B cell (primary cell): ENCODE measurements around the gene TBC1D17. TPM values are rescaled to one million over a fixed set of nuclear protein-coding genes. Genes with fewer than 3 reads are reported as not detected.
A peak's percentile ranks its signal among the peaks of the same experiment; 100 is the strongest.
"Not testable (repeated sequence)": the region's sequence is repeated elsewhere in the genome, so short reads cannot be mapped to it uniquely, and the experiment has no call there.

Experiments used
- ATAC-seq: fragments of 200-7000 bp; cut with Tn5 transposase; one replicate; pipeline ENCODE4 v1.10.0; 2021; ENCODE audit warnings: low read depth, mild to moderate bottlenecking, moderate number of reproducible peaks, moderate library complexity
- CTCF ChIA-PET: fragments of 350-600 bp; sonication (Branson Sonifier 250); formaldehyde crosslinking; loops from one replicate; lab custom pipeline; 2021; ENCODE audit warnings: antibody characterized with exemption, inconsistent platforms; lab: Charles Lee
- POLR2A ChIA-PET: fragments of 350-600 bp; sonication (Branson Sonifier 250); formaldehyde crosslinking; loops from one replicate; lab custom pipeline; 2021; ENCODE audit warnings: antibody characterized with exemption; lab: Charles Lee
- DNase-seq: peaks from one replicate; pipeline ENCODE4 v3.0.0; 2013
- H2AFZ ChIP-seq: 2 replicates; pipeline ENCODE4 v1.6.1; 2012; ENCODE audit warnings: mild to moderate bottlenecking, low read depth, low read length; ENCODE audit not compliant: insufficient read depth, poor library complexity, severe bottlenecking
- H3K27ac ChIP-seq, 2 donors: 1 replicate in 1 of 2; 2 replicates in 1 of 2; pipeline ENCODE4 v1.5.1; 2012 to 2013; ENCODE audit warnings: low read length in 2 of 2, mild to moderate bottlenecking in 2 of 2, moderate library complexity in 1 of 2
- H3K27me3 ChIP-seq, 4 experiments: fragments of 200-600 bp in 1 of 4; sonication (generic) in 1 of 4; replicated peaks in 1 of 4; 1 replicate in 2 of 4; 2 replicates in 2 of 4; pipeline versions ENCODE4 v1.6.1 to v1.7.0; 2013 to 2016; ENCODE audit warnings: low read length in 3 of 4, mild to moderate bottlenecking in 2 of 4, mixed read lengths in 1 of 4, moderate library complexity in 1 of 4; ENCODE audit not compliant: insufficient read depth in 4 of 4, control insufficient read depth in 3 of 4; ENCODE audit errors: control extremely low read depth in 1 of 4
- H3K36me3 ChIP-seq, 2 experiments: replicated peaks in 1 of 2; 1 replicate in 1 of 2; 2 replicates in 1 of 2; pipeline versions ENCODE4 v1.6.1 to v1.7.1; 2013; ENCODE audit warnings: low read length in 1 of 2; ENCODE audit not compliant: insufficient read depth in 2 of 2, control insufficient read depth in 1 of 2; ENCODE audit errors: control extremely low read depth in 1 of 2, extremely low read depth in 1 of 2
- H3K4me1 ChIP-seq, 2 donors: fragments of 200-600 bp in 1 of 2; sonication (generic) in 1 of 2; 1 replicate in 1 of 2; 2 replicates in 1 of 2; pipeline versions ENCODE4 v1.5.1 to v1.6.1; 2013 to 2017; ENCODE audit warnings: low read length in 2 of 2; ENCODE audit not compliant: control insufficient read depth in 2 of 2, insufficient read depth in 2 of 2
- H3K4me2 ChIP-seq: replicated peaks from 2 replicates; pipeline ENCODE3; 2012; ENCODE audit warnings: mild to moderate bottlenecking, low read depth, low read length; ENCODE audit not compliant: poor library complexity, severe bottlenecking
- H3K4me3 ChIP-seq, 5 experiments: fragments of 200-600 bp in 1 of 5; sonication (generic) in 1 of 5; 1 replicate in 3 of 5; 2 replicates in 2 of 5; pipeline versions ENCODE4 v1.5.1 to v1.7.0; 2011 to 2016; ENCODE audit warnings: low read length in 4 of 5, mild to moderate bottlenecking in 4 of 5, low read depth in 2 of 5, control low read depth in 1 of 5, moderate library complexity in 1 of 5; ENCODE audit not compliant: insufficient read depth in 1 of 5; ENCODE audit errors: control extremely low read depth in 1 of 5, extremely low read depth in 1 of 5
- H3K79me2 ChIP-seq: fragments of 200-600 bp; sonication (generic); one replicate; pipeline ENCODE4 v1.6.0; 2016; ENCODE audit warnings: low read length; ENCODE audit not compliant: control insufficient read depth, insufficient read depth
- H3K9ac ChIP-seq: fragments of 200-600 bp; sonication (generic); 2 replicates; pipeline ENCODE4 v1.6.1; 2017; ENCODE audit warnings: mild to moderate bottlenecking, low read length, moderate library complexity
- H3K9me3 ChIP-seq, 3 donors: one replicate each; pipeline versions ENCODE4 v1.6.1 to v1.7.1; 2013; ENCODE audit warnings: low read length in 2 of 3; ENCODE audit not compliant: control insufficient read depth in 2 of 3, insufficient read depth in 1 of 3; ENCODE audit errors: control extremely low read depth in 1 of 3
- H4K20me1 ChIP-seq: 2 replicates; pipeline ENCODE4 v1.6.0; 2012; ENCODE audit warnings: mild to moderate bottlenecking, low read length; ENCODE audit not compliant: insufficient read depth, control insufficient read depth, poor library complexity, severe bottlenecking
- H3K27ac Mint-ChIP-seq: one replicate; pipeline ENCODE4 v1.8.0; 2021; ENCODE audit warnings: mixed read lengths
- H3K27me3 Mint-ChIP-seq: one replicate; pipeline ENCODE4 v1.8.0; 2021; ENCODE audit warnings: mixed read lengths
- H3K4me1 Mint-ChIP-seq: one replicate; pipeline ENCODE4 v1.8.0; 2021; ENCODE audit warnings: mixed read lengths
- H3K4me3 Mint-ChIP-seq: one replicate; pipeline ENCODE4 v1.8.0; 2021; ENCODE audit warnings: mixed read lengths
- H3K9me3 Mint-ChIP-seq: one replicate; pipeline ENCODE4 v1.8.0; 2022; ENCODE audit warnings: mixed read lengths; ENCODE audit not compliant: insufficient read depth
- CTCF ChIP-seq: fragments of 200-600 bp; IDR thresholded peaks from one replicate; pipeline ENCODE4 v1.8.0; 2022; ENCODE audit warnings: antibody characterized with exemption, mild to moderate bottlenecking
- EZH2 ChIP-seq: IDR thresholded peaks from 2 replicates; pipeline ENCODE4 v1.6.1; 2012; ENCODE audit warnings: borderline replicate concordance, low read depth, mild to moderate bottlenecking, moderate library complexity, low read length; ENCODE audit not compliant: insufficient read depth, poor library complexity, severe bottlenecking
- WGBS: methylation state at CpG from one replicate; pipeline ENCODE4 v1.1.5; 2013; ENCODE audit warnings: missing lambda C conversion rate; ENCODE audit not compliant: insufficient coverage; 5-methylcytosine and 5-hydroxymethylcytosine counted together
- intact Hi-C: fragments of 100-400 bp; cut with micrococcal nuclease; formaldehyde crosslinking; loops from one replicate; pipeline ENCODE4 v1.10.0; 2022
- polyA plus RNA-seq: library from polyadenylated mRNA; depleted of rRNA; stranded (reverse); fragments of >200 nt; gene quantifications from 2 replicates; pipeline ENCODE4 v1.2.3, GENCODE V29; 2012
- total RNA-seq, 2 donors: library from RNA; stranded (reverse); fragments of 120-200 nt in 1 of 2; gene quantifications; 1 replicate in 1 of 2; 2 replicates in 1 of 2; pipeline versions ENCODE4 v1.2.3 to v1.2.4, GENCODE V29; 2013 to 2022

The TBC1D17 gene
- total and polyA plus RNA-seq, 2 donors (not counting 1 experiment from before 2014, with no cell fraction given) = 85.7 to 98.7 TPM

GRCh38 chr19:49924004-49924880 is 46.7 kb downstream of the TBC1D17 start:
- ATAC-seq (no peak), DNase-seq (no peak)
- Mint-ChIP-seq H3K27me3 (no peaks in the 10 kb centered on the region), H3K4me3 (no peak overlapping the region), H3K4me1 (peaks cover 60% of the 10 kb centered on the region), H3K27ac (peak overlapping the region; percentile 61), H3K9me3 (no peaks in the 10 kb centered on the region)
- peak overlapping the region; percentile 8 for H3K4me2 ChIP-seq
- POLR2A ChIA-PET = no interaction called here
- CTCF ChIA-PET = interaction anchor here (0.6 kb wide), 1 partner anchor 21 kb away, joined by 5 read pairs; no protein-coding TSS in a partner anchor
- H2AFZ ChIP-seq = no peak overlapping the region
- H3K9me3 ChIP-seq = no peaks in the 10 kb centered on the region
- no peaks in the 10 kb centered on the region for H3K27me3 ChIP-seq
- H3K4me3 ChIP-seq = no peak overlapping the region
- H4K20me1 ChIP-seq = peaks cover 87% of the 10 kb centered on the region
- intact Hi-C loops = loop anchor here (10.0 kb wide), 1 partner anchor 881 kb away; no protein-coding TSS in a partner anchor
- H3K9ac ChIP-seq = no peak overlapping the region
- no peak overlapping the region for H3K27ac ChIP-seq
- peaks cover 15 to 32% of the 10 kb centered on the region in 2 donors for H3K4me1 ChIP-seq
- H3K36me3 ChIP-seq = peaks cover 1 to 46% of the 10 kb centered on the region in 2 experiments
- peaks cover 100% of the 10 kb centered on the region for H3K79me2 ChIP-seq
- 76% methylated on average over 24 of the region's 25 CpGs for WGBS
- TF ChIP-seq CTCF = no peak
- no peak for TF ChIP-seq EZH2

- H3K9me3 Mint-ChIP-seq, DNase-seq, H3K4me3 Mint-ChIP-seq, ATAC-seq, H3K4me3 ChIP-seq, H3K27ac ChIP-seq, H3K27me3 Mint-ChIP-seq, H3K4me2 ChIP-seq, H2AFZ ChIP-seq, H3K27me3 ChIP-seq, POLR2A ChIA-PET, H3K27ac Mint-ChIP-seq, H3K9me3 ChIP-seq, H3K9ac ChIP-seq: not testable (repeated sequence)
- peaks cover 81% of the 10 kb centered on the region for H4K20me1 ChIP-seq
- WGBS = 100% methylated on average over 9 of the region's 13 CpGs
- peaks cover 1 to 44% of the 10 kb centered on the region in 2 experiments for H3K36me3 ChIP-seq
- intact Hi-C loops = loop anchor here (10.0 kb wide), 1 partner anchor 880 kb away; no protein-coding TSS in a partner anchor
- CTCF ChIA-PET = interaction anchor here (0.6 kb wide), 1 partner anchor 22 kb away, joined by 5 read pairs; no protein-coding TSS in a partner anchor
- peaks cover 64% of the 10 kb centered on the region for H3K4me1 Mint-ChIP-seq
- peaks cover 15 to 32% of the 10 kb centered on the region in 2 donors for H3K4me1 ChIP-seq
- H3K79me2 ChIP-seq = peaks cover 96% of the 10 kb centered on the region
Observed at GRCh38 chr19:49924881-49925210, 47.3 kb downstream of the TBC1D17 start.
